Neural progenitor cell (in vitro differentiated cells): ENCODE data around the gene STX11.

Experiments
- EZH2 ChIP-seq: fragments of 200-600 bp; sonication (generic); IDR thresholded peaks from 2 replicates; pipeline ENCODE4 v1.6.1; 2017; ENCODE audit warnings: antibody characterized with exemption, mild to moderate bottlenecking, moderate library complexity
- EZH2phosphoT487 ChIP-seq: fragments of 200-600 bp; sonication (generic); IDR thresholded peaks from 2 replicates; pipeline ENCODE4 v1.6.1; 2017; ENCODE audit warnings: antibody characterized with exemption
- TF ChIP-seq, protein P1 (sequence below): fragments of 200-600 bp; sonication (generic); IDR thresholded peaks from 2 replicates; pipeline ENCODE4 v1.5.1; 2017; ENCODE audit warnings: antibody characterized with exemption, mild to moderate bottlenecking

DNA sequence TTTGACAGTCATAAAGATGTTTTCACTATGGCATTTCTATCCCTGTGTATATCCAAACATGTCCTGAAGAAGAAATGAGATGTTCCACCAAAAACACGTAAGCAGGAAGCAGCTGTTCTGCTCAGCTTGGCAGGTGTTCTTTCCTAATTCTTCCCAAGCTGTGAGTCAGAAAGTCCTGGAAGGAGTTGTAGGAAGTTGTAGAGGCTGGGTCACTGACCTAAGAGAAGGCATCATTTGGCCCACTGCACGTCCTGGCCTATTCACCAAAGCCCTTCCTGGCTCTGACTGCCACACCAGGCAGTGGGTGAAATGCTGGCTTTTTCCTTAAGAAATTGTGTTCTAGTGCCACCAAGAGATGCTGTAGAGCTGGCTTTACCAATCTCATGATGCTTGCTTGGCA is 40.3 kb downstream of the STX11 start:
- TF ChIP-seq, protein P1, sequence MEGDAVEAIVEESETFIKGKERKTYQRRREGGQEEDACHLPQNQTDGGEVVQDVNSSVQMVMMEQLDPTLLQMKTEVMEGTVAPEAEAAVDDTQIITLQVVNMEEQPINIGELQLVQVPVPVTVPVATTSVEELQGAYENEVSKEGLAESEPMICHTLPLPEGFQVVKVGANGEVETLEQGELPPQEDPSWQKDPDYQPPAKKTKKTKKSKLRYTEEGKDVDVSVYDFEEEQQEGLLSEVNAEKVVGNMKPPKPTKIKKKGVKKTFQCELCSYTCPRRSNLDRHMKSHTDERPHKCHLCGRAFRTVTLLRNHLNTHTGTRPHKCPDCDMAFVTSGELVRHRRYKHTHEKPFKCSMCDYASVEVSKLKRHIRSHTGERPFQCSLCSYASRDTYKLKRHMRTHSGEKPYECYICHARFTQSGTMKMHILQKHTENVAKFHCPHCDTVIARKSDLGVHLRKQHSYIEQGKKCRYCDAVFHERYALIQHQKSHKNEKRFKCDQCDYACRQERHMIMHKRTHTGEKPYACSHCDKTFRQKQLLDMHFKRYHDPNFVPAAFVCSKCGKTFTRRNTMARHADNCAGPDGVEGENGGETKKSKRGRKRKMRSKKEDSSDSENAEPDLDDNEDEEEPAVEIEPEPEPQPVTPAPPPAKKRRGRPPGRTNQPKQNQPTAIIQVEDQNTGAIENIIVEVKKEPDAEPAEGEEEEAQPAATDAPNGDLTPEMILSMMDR: no peak
- TF ChIP-seq EZH2 (no peak), EZH2phosphoT487 (no peak)
